Adrenal gland (tissue), 5 donors: ENCODE measurements around the gene L3MBTL1.

Experiments
- POLR2A ChIP-seq, 2 donors: fragments of 450-650 bp; IDR thresholded peaks; one replicate each; pipeline ENCODE4 v1.6.1; 2017; ENCODE audit warnings: antibody characterized with exemption in 2 of 2, mild to moderate bottlenecking in 2 of 2, moderate library complexity in 1 of 2
- TF ChIP-seq, protein P1 (sequence below), 6 experiments: fragments of 450-650 bp in 4 of 6; fragments of 200-600 bp in 2 of 6; sonication (generic) in 1 of 6; IDR thresholded peaks; 1 replicate in 5 of 6; 2 replicates in 1 of 6; pipeline versions ENCODE4 v1.5.1 to v1.8.0; 2016 to 2021; ENCODE audit warnings: antibody characterized with exemption in 6 of 6, mild to moderate bottlenecking in 2 of 6, moderate library complexity in 1 of 6
- donor health status: DM: no; HTN: no; CAD: no.

DNA sequence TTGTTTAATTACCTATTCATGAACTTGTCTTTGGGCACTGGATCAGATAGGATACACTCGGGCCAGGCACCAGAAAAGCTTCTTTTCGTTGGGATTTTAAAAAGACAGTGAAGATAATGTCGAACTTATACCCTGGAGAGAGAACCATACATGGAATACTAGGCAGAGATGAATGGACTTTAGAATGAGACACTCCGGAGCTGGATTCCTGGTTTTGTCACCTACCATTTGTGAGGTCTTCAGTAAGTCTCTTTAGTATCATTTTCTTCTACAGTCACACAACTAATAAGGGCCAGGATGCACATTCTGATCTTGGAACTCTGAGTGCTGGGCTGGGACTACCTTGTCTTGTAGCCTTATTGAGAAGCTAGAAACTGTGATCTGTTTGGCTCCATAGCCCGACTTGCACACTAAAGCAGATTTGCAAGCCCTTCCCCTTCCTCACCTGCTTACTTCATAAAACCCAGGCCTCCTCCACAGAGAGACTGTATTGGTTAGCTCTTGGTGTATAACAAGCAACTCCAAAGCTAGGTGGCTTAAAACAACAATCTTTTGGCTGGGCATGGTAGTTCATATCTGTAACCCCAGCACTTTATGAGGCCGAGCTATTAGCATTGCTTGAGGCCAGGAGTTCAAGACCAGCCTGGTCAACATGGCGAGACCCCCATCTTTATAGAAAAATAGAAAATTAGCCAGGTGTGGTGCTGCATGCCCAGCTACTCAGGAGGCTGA is 75.8 kb downstream of the L3MBTL1 start:
- no peak for TF ChIP-seq POLR2A (IDR thresholded peaks at IDR 0.05)
- TF ChIP-seq, protein P1, sequence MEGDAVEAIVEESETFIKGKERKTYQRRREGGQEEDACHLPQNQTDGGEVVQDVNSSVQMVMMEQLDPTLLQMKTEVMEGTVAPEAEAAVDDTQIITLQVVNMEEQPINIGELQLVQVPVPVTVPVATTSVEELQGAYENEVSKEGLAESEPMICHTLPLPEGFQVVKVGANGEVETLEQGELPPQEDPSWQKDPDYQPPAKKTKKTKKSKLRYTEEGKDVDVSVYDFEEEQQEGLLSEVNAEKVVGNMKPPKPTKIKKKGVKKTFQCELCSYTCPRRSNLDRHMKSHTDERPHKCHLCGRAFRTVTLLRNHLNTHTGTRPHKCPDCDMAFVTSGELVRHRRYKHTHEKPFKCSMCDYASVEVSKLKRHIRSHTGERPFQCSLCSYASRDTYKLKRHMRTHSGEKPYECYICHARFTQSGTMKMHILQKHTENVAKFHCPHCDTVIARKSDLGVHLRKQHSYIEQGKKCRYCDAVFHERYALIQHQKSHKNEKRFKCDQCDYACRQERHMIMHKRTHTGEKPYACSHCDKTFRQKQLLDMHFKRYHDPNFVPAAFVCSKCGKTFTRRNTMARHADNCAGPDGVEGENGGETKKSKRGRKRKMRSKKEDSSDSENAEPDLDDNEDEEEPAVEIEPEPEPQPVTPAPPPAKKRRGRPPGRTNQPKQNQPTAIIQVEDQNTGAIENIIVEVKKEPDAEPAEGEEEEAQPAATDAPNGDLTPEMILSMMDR (IDR thresholded peaks at IDR 0.05) = no peak
